DND-41 (cell line): ENCODE data around the gene WNT1.

Source experiments
- ATAC-seq: fragments of 200-7000 bp; cut with Tn5 transposase; 3 replicates; pipeline ENCODE4 v1.9.1; 2021; ENCODE audit warnings: low read depth; ENCODE audit not compliant: insufficient read depth
- DNase-seq: peaks from one replicate; pipeline ENCODE4 v3.0.0-alpha.2; 2020
- H2AFZ ChIP-seq: 2 replicates; pipeline ENCODE4 v1.6.0; 2012; ENCODE audit warnings: low read depth, low read length
- H3K27ac ChIP-seq: 2 replicates; pipeline ENCODE4 v1.5.1; 2012; ENCODE audit warnings: low read length, inconsistent platforms
- H3K27me3 ChIP-seq: fragments of 200-600 bp; sonication (generic); 2 replicates; pipeline ENCODE4 v1.6.0; 2012; ENCODE audit warnings: low read length, mild to moderate bottlenecking, inconsistent platforms; ENCODE audit not compliant: insufficient read depth, poor library complexity
- H3K36me3 ChIP-seq: 2 replicates; pipeline ENCODE4 v1.5.1; 2012; ENCODE audit warnings: low read length, inconsistent platforms; ENCODE audit not compliant: insufficient read depth
- H3K4me1 ChIP-seq: 2 replicates; pipeline ENCODE4 v1.5.1; 2012; ENCODE audit warnings: mild to moderate bottlenecking, low read length; ENCODE audit not compliant: insufficient read depth
- H3K4me2 ChIP-seq: 2 replicates; pipeline ENCODE4 v1.6.0; 2012; ENCODE audit warnings: mild to moderate bottlenecking, moderate library complexity, low read length, inconsistent platforms; ENCODE audit not compliant: insufficient read depth
- H3K4me3 ChIP-seq, 2 experiments: fragments of 200-600 bp in 1 of 2; shearing (Covaris generic) in 1 of 2; 2 replicates each; pipeline ENCODE4 v1.5.1; 2012 to 2016; ENCODE audit warnings: inconsistent platforms in 2 of 2, low read length in 2 of 2, mild to moderate bottlenecking in 2 of 2, low read depth in 1 of 2, moderate library complexity in 1 of 2
- H3K79me2 ChIP-seq: 2 replicates; pipeline ENCODE4 v1.6.0; 2012; ENCODE audit warnings: low read length, inconsistent platforms; ENCODE audit not compliant: insufficient read depth
- H3K9ac ChIP-seq: 2 replicates; pipeline ENCODE4 v1.6.0; 2012; ENCODE audit warnings: low read depth, mild to moderate bottlenecking, inconsistent platforms, low read length, moderate library complexity
- H3K9me3 ChIP-seq: 2 replicates; pipeline ENCODE4 v1.5.1; 2012; ENCODE audit warnings: low read length, moderate library complexity, mild to moderate bottlenecking, inconsistent platforms; ENCODE audit not compliant: insufficient read depth, severe bottlenecking
- H4K20me1 ChIP-seq: 2 replicates; pipeline ENCODE4 v1.6.0; 2012; ENCODE audit warnings: low read length; ENCODE audit not compliant: insufficient read depth
- CTCF ChIP-seq: IDR thresholded peaks from 2 replicates; pipeline ENCODE4 v1.5.1; 2012; ENCODE audit warnings: borderline replicate concordance, low read length, moderate library complexity, mild to moderate bottlenecking; ENCODE audit not compliant: poor library complexity, severe bottlenecking; ENCODE audit errors: extremely low read depth
- EZH2 ChIP-seq: IDR thresholded peaks from 3 replicates; pipeline ENCODE4 v1.6.1; 2012; ENCODE audit warnings: borderline replicate concordance, low read depth, mild to moderate bottlenecking, moderate library complexity, low read length, inconsistent platforms; ENCODE audit not compliant: severe bottlenecking

Gene WNT1

GRCh38 chr12:49000346-49000745 is 22.2 kb downstream of the WNT1 start:
- Histone ChIP-seq H3K36me3 (peaks cover 38% of the 10 kb centered on the region), H3K79me2 (no peaks in the 10 kb centered on the region), H4K20me1 (peaks cover 4% of the 10 kb centered on the region), H3K4me1 (peaks cover 39% of the 10 kb centered on the region), H3K9me3 (no peaks in the 10 kb centered on the region), H3K27ac (no peak overlapping the region), H3K4me2 (peak overlapping the region; percentile 98; the same call in 1 of the 2 replicates), H3K9ac (no peak overlapping the region; the same call in 1 of the 2 replicates), H3K4me3 (no peak overlapping the region), H3K27me3 (peaks cover 27% of the 10 kb centered on the region), H2AFZ (no peak overlapping the region)
- ATAC-seq (no peak), DNase-seq (no peak)
- no peak for TF ChIP-seq EZH2

GRCh38 chr12:49008943-49009342 is 30.8 kb downstream of the WNT1 start:
- Histone ChIP-seq H3K4me3 (no peak overlapping the region), H3K36me3 (peaks cover 48% of the 10 kb centered on the region), H3K9me3 (no peaks in the 10 kb centered on the region), H4K20me1 (no peaks in the 10 kb centered on the region), H3K27ac (no peak overlapping the region), H3K4me2 (no peak overlapping the region), H3K9ac (no peak overlapping the region), H3K4me1 (no peaks in the 10 kb centered on the region), H2AFZ (no peak overlapping the region), H3K27me3 (no peaks in the 10 kb centered on the region), H3K79me2 (no peaks in the 10 kb centered on the region)
- TF ChIP-seq EZH2 (no peak), CTCF (no peak)
- no peak for ATAC-seq
- no peak for DNase-seq

GRCh38 chr12:49010092-49010668 is 32.1 kb downstream of the WNT1 start:
- Histone ChIP-seq H3K79me2 (peaks cover 10% of the 10 kb centered on the region), H3K27ac (no peak overlapping the region), H3K36me3 (peaks cover 37% of the 10 kb centered on the region), H3K4me2 (no peak overlapping the region), H3K27me3 (no peaks in the 10 kb centered on the region), H4K20me1 (no peaks in the 10 kb centered on the region), H3K9me3 (no peaks in the 10 kb centered on the region), H3K4me3 (no peak overlapping the region), H3K4me1 (no peaks in the 10 kb centered on the region), H2AFZ (no peak overlapping the region), H3K9ac (no peak overlapping the region)
- ATAC-seq, result no peak
- no peak for TF ChIP-seq EZH2
- DNase-seq, result no peak

- no peaks in the 10 kb centered on the region for H4K20me1 ChIP-seq
- H2AFZ ChIP-seq, result no peak overlapping the region
- no peaks in the 10 kb centered on the region for H3K27me3 ChIP-seq
- peaks cover 16% of the 10 kb centered on the region for H3K4me1 ChIP-seq
- no peak overlapping the region for H3K9ac ChIP-seq
- no peak overlapping the region for H3K4me3 ChIP-seq
- H3K36me3 ChIP-seq, result peaks cover 31% of the 10 kb centered on the region
- TF ChIP-seq CTCF (no peak), EZH2 (no peak)
- no peak overlapping the region for H3K4me2 ChIP-seq
- H3K79me2 ChIP-seq, result peaks cover 31% of the 10 kb centered on the region
- no peaks in the 10 kb centered on the region for H3K9me3 ChIP-seq
- ATAC-seq (no peak), DNase-seq (no peak)
- no peak overlapping the region for H3K27ac ChIP-seq
These were observed 34.6 kb downstream of the WNT1 start for GRCh38 chr12:49012739-49013138.
